ENCODE results near the gene PRMT2. TPM values are rescaled to one million over a fixed set of nuclear protein-coding genes. Genes with fewer than 3 reads are reported as not detected.
"Not testable (repeated sequence)": the region's sequence is repeated elsewhere in the genome, so short reads cannot be mapped to it uniquely, and the experiment has no call there.

The PRMT2 gene
- polyA plus RNA-seq, 1 experiment: 153 TPM

DNA sequence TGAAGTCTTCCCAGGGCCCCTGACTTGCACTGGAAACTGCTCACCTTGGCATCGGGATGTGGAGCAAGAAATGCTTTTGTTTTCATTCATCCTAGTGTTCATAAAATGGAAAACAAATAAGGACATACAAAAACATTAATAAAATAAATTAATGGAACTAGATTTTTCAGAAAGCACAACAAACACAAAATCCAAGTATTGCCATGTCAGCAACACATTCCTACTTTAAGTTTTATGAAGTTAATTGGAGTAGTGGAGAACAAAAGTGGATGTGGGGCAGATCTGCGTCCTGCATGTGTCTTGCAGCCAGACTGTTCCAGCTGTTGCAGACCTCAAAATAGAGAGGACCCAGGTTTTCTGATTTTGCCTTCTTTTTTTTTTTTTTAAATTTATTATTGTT lies 32.9 kb downstream of the PRMT2 start:
- no peak for DNase-seq (ENCODE audit: low read depth, low spot score)
- H3K27ac ChIP-seq (ENCODE audit: low read depth, low read length): no peak overlapping the region
- TF ChIP-seq, protein P1, sequence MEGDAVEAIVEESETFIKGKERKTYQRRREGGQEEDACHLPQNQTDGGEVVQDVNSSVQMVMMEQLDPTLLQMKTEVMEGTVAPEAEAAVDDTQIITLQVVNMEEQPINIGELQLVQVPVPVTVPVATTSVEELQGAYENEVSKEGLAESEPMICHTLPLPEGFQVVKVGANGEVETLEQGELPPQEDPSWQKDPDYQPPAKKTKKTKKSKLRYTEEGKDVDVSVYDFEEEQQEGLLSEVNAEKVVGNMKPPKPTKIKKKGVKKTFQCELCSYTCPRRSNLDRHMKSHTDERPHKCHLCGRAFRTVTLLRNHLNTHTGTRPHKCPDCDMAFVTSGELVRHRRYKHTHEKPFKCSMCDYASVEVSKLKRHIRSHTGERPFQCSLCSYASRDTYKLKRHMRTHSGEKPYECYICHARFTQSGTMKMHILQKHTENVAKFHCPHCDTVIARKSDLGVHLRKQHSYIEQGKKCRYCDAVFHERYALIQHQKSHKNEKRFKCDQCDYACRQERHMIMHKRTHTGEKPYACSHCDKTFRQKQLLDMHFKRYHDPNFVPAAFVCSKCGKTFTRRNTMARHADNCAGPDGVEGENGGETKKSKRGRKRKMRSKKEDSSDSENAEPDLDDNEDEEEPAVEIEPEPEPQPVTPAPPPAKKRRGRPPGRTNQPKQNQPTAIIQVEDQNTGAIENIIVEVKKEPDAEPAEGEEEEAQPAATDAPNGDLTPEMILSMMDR (IDR thresholded peaks at IDR 0.05; ENCODE audit: low read depth, low read length): no peak
- peaks cover 13% of the 10 kb centered on the region for H3K27me3 ChIP-seq (ENCODE audit: control insufficient read depth, insufficient read depth, low read length)
- ChIA-PET CTCF (no interaction called here), POLR2A (interaction anchor here (0.9 kb wide), 1 partner anchor 33 kb away, joined by 4 read pairs; the partner anchor contains the start of gene PRMT2)
- peak overlapping the region; percentile 62 for H3K4me3 ChIP-seq (ENCODE audit: low read depth, low read length)
- peaks cover 4% of the 10 kb centered on the region; the same call in 1 of the 2 replicates for H3K9me3 ChIP-seq (ENCODE audit: control insufficient read depth, insufficient read depth, low read length)

- peaks cover 13% of the 10 kb centered on the region for H3K27me3 ChIP-seq (ENCODE audit: control insufficient read depth, insufficient read depth, low read length)
- H3K4me3 ChIP-seq (ENCODE audit: low read depth, low read length); POLR2A ChIA-PET; DNase-seq (ENCODE audit: low read depth, low spot score); H3K27ac ChIP-seq (ENCODE audit: low read depth, low read length); H3K9me3 ChIP-seq (ENCODE audit: control insufficient read depth, insufficient read depth, low read length): not testable (repeated sequence)
- CTCF ChIA-PET: interaction anchor here (1.8 kb wide), 1 partner anchor 8 kb away, joined by 10 read pairs; no protein-coding TSS in a partner anchor
Observed at GRCh38 chr21:46668904-46669303, 33.4 kb downstream of the PRMT2 start.

- Histone ChIP-seq H3K27me3 (ENCODE audit: control insufficient read depth, insufficient read depth, low read length) (peaks cover 13% of the 10 kb centered on the region), H3K9me3 (ENCODE audit: control insufficient read depth, insufficient read depth, low read length) (no peaks in the 10 kb centered on the region), H3K27ac (ENCODE audit: low read depth, low read length) (no peak overlapping the region), H3K4me3 (ENCODE audit: low read depth, low read length) (no peak overlapping the region)
- CTCF ChIA-PET: interaction anchor here (1.4 kb wide), 1 partner anchor 13 kb away, joined by 4 read pairs; no protein-coding TSS in a partner anchor
- TF ChIP-seq, protein P1 (IDR thresholded peaks at IDR 0.05; ENCODE audit: low read depth, low read length): no peak
- POLR2A ChIA-PET: no interaction called here
- no peak for DNase-seq (ENCODE audit: low read depth, low spot score)
Observed at GRCh38 chr21:46674430-46675007, 39.0 kb downstream of the PRMT2 start.

DNA sequence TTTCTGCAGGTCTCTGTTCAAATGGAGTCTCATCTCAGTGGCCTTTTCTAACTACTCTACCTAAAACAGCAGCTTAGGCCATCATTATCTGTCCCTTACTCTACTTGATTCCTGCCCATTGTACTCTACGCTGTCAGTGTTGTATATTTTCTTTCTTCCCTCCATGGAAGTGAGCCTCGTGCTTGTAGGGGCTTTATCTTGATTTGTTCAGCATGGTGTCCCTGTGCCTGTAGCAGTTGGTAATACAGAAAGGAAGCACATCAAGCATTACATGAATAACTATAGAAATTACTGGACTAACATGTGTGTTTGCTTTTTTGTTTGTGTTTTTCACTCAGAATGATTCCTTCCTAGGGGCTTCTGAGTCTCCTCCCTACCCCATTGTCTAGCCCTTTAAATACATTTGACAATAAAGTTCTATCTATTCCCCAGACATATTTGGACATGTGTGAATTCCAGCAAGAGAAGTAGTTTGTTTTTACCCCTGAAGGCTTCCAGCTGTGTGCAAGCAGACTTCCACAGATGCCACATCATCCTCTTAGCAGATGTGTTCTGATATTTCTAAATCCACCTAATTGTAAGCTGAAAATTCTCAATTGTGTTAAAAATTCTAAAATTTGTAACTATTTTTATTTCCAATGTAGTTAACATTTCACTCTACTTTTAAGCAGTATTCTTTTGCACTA lies 40.3 kb downstream of the PRMT2 start:
- H3K9me3 ChIP-seq (ENCODE audit: control insufficient read depth, insufficient read depth, low read length): no peaks in the 10 kb centered on the region
- no peak for DNase-seq (ENCODE audit: low read depth, low spot score)
- peaks cover 12% of the 10 kb centered on the region for H3K27me3 ChIP-seq (ENCODE audit: control insufficient read depth, insufficient read depth, low read length)
- H3K4me3 ChIP-seq (ENCODE audit: low read depth, low read length): no peak overlapping the region
- TF ChIP-seq, protein P1 (IDR thresholded peaks at IDR 0.05; ENCODE audit: low read depth, low read length): no peak
- H3K27ac ChIP-seq (ENCODE audit: low read depth, low read length): no peak overlapping the region
- CTCF ChIA-PET: no interaction called here
- POLR2A ChIA-PET: no interaction called here

DNA sequence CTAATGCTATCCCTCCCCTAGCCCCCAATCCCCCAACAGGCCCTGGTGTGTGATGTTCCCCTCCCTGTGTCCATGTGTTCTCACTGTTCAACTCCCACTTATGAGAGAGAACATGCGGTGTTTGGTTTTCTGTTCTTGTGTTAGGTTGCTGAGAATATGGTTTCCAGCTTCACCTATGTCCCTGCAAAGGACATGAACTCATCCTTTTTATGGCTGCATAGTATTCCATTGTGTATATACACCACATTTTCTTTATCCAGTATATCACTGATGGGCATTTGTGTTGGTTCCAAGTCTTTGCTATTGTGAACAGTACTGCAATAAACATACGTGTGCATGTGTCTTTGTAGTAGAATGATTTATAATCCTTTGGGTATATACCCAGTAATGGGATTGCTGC lies 41.1 kb downstream of the PRMT2 start:
- H3K4me3 ChIP-seq (ENCODE audit: low read depth, low read length); H3K27me3 ChIP-seq (ENCODE audit: control insufficient read depth, insufficient read depth, low read length); H3K27ac ChIP-seq (ENCODE audit: low read depth, low read length); POLR2A ChIA-PET; H3K9me3 ChIP-seq (ENCODE audit: control insufficient read depth, insufficient read depth, low read length); CTCF ChIA-PET; DNase-seq (ENCODE audit: low read depth, low spot score): not testable (repeated sequence)

DNA sequence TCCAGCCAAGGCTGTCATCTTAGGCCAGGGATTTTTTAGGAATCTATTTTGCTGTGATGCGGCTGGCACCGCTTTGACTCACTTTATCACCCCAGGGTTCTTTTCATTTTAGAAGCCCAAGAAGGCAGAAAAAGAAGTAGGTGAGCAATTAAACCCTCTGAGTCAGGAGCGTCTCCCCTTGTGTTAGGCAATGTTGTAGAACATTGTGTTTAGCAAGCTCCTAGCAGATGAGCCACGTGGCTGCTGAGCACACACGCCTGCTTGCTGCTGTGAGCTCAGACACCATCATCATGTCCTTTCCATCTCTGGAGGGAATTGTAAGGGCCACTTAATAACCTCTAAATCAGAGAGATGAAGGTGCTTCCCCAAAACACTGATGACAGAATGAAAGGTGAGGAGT lies 46.1 kb downstream of the PRMT2 start:
- H3K4me3 ChIP-seq (ENCODE audit: low read depth, low read length); DNase-seq (ENCODE audit: low read depth, low spot score); CTCF ChIA-PET; H3K27ac ChIP-seq (ENCODE audit: low read depth, low read length); H3K27me3 ChIP-seq (ENCODE audit: control insufficient read depth, insufficient read depth, low read length); H3K9me3 ChIP-seq (ENCODE audit: control insufficient read depth, insufficient read depth, low read length): not testable (repeated sequence)
- POLR2A ChIA-PET: interaction anchor here (0.6 kb wide), 1 partner anchor 16 kb away, joined by 3 read pairs; no protein-coding TSS in a partner anchor

DNA sequence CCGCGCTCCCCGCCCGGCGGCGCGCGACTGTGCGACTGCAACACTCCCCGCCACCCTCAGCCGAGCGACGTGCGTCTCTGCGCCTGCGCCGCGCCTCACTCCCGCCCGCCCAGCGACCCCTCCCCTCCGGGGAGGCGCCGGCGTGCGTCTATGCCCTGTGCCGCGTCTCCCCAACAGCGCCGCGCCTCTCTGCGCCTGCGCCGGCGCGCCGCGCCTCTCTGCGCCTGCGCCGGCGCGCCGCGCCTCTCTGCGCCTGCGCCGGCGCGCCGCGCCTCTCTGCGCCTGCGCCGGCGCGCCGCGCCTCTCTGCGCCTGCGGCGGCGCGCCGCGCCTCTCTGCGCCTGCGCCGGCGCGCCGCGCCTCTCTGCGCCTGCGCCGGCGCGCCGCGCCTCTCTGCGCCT lies 63.2 kb downstream of the PRMT2 start:
- CTCF ChIA-PET, POLR2A ChIA-PET: not testable (repeated sequence)

GRCh38 chr21:46699104-46699503 lies 63.6 kb downstream of the PRMT2 start:
- DNase-seq (ENCODE audit: low read depth, low spot score); H3K27me3 ChIP-seq (ENCODE audit: control insufficient read depth, insufficient read depth, low read length); H3K9me3 ChIP-seq (ENCODE audit: control insufficient read depth, insufficient read depth, low read length); POLR2A ChIA-PET; CTCF ChIA-PET; H3K4me3 ChIP-seq (ENCODE audit: low read depth, low read length); H3K27ac ChIP-seq (ENCODE audit: low read depth, low read length): not testable (repeated sequence)

More for the DNA sequence above, 63.2 kb downstream of the PRMT2 start:
- not testable (repeated sequence) for H3K27ac ChIP-seq (ENCODE audit: low read depth, low read length); H3K9me3 ChIP-seq (ENCODE audit: control insufficient read depth, insufficient read depth, low read length); H3K27me3 ChIP-seq (ENCODE audit: control insufficient read depth, insufficient read depth, low read length); DNase-seq (ENCODE audit: low read depth, low spot score); H3K4me3 ChIP-seq (ENCODE audit: low read depth, low read length)

Measured in AG04450 (cell line).